OCI-LY7 (cell line): ENCODE results near the gene SLC2A6. TPM values are rescaled to one million over a fixed set of nuclear protein-coding genes. Genes with fewer than 3 reads are reported as not detected.

Experiments
- BruUV-seq: library from RNA; stranded (reverse); fragments of 400-500 nt; replicated peaks from 2 replicates; lab custom pipeline; 2021; lab: Mats Ljungman, UMichigan
- CTCF ChIA-PET: fragments of 300-600 bp; sonication (Branson Sonifier 250); formaldehyde crosslinking; loops from one replicate; lab custom pipeline; 2022; ENCODE audit warnings: antibody characterized with exemption; ENCODE audit not compliant: unreplicated experiment; lab: Charles Lee
- POLR2A ChIA-PET: fragments of 300-600 bp; sonication (Branson Sonifier 250); formaldehyde crosslinking; loops from one replicate; lab custom pipeline; 2022; ENCODE audit warnings: antibody characterized with exemption; lab: Charles Lee
- DNase-seq: peaks from one replicate; pipeline ENCODE4 v3.0.0-alpha.2; 2015; ENCODE audit warnings: low spot score
- H2AFZ ChIP-seq: fragments of 200-600 bp; sonication (generic), shearing (Covaris generic); 2 replicates; pipeline ENCODE4 v1.6.1; 2014; ENCODE audit warnings: mild to moderate bottlenecking, antibody characterized with exemption, low read length, moderate library complexity
- H3K27ac ChIP-seq: fragments of 200-600 bp; sonication (generic); 2 replicates; pipeline ENCODE4 v1.5.1; 2014; ENCODE audit warnings: mixed run types, low read depth, mild to moderate bottlenecking, moderate library complexity, low read length, inconsistent platforms; ENCODE audit not compliant: poor library complexity, severe bottlenecking
- H3K36me3 ChIP-seq: fragments of 200-600 bp; sonication (generic); 2 replicates; pipeline ENCODE4 v1.6.1; 2014; ENCODE audit warnings: mild to moderate bottlenecking, antibody characterized with exemption, low read length, moderate library complexity, mixed read lengths; ENCODE audit not compliant: insufficient read depth
- H3K4me1 ChIP-seq: fragments of 200-600 bp; sonication (generic); 2 replicates; pipeline ENCODE4 v1.5.1; 2014; ENCODE audit warnings: mild to moderate bottlenecking, low read length; ENCODE audit not compliant: insufficient read depth, poor library complexity, severe bottlenecking
- H3K4me2 ChIP-seq: fragments of 200-600 bp; sonication (generic); 2 replicates; pipeline ENCODE4 v1.6.1; 2014; ENCODE audit warnings: mild to moderate bottlenecking, low read length
- H3K4me3 ChIP-seq: fragments of 200-600 bp; sonication (generic); 2 replicates; pipeline ENCODE4 v1.5.1; 2014; ENCODE audit warnings: mild to moderate bottlenecking, low read depth, low read length; ENCODE audit not compliant: poor library complexity, severe bottlenecking
- H3K79me2 ChIP-seq: fragments of 200-600 bp; sonication (generic); 2 replicates; pipeline ENCODE4 v1.6.1; 2016; ENCODE audit warnings: low read depth, mild to moderate bottlenecking, low read length, moderate library complexity, mixed read lengths; ENCODE audit not compliant: insufficient read depth
- H3K9me2 ChIP-seq: fragments of 200-600 bp; sonication (generic); 2 replicates; pipeline ENCODE4 v1.6.1; 2016; ENCODE audit warnings: mild to moderate bottlenecking, low read length, mixed read lengths; ENCODE audit not compliant: insufficient read depth
- H3K9me3 ChIP-seq: fragments of 200-600 bp; sonication (generic); 2 replicates; pipeline ENCODE4 v1.6.1; 2014; ENCODE audit warnings: mild to moderate bottlenecking, mixed run types, low read length, mixed read lengths
- H4K20me1 ChIP-seq: fragments of 200-600 bp; sonication (generic); 2 replicates; pipeline ENCODE4 v1.6.1; 2014; ENCODE audit warnings: mild to moderate bottlenecking, antibody characterized with exemption, low read length, moderate library complexity, mixed read lengths; ENCODE audit not compliant: insufficient read depth
- CTCF ChIP-seq: fragments of 200-600 bp; sonication (generic); conservative IDR thresholded peaks from 2 replicates; pipeline ENCODE4 v1.5.1; 2014; ENCODE audit warnings: mild to moderate bottlenecking, antibody characterized with exemption, low read length, moderate library complexity, mixed read lengths
- EZH2phosphoT487 ChIP-seq: fragments of 200-600 bp; sonication (generic); IDR thresholded peaks from 2 replicates; pipeline ENCODE4 v1.6.1; 2018; ENCODE audit warnings: low read depth, borderline replicate concordance, mild to moderate bottlenecking, mixed run types, antibody characterized with exemption, low read length, moderate library complexity, mixed read lengths
- intact Hi-C: fragments of 100-400 bp; cut with micrococcal nuclease; formaldehyde crosslinking; loops from one replicate; pipeline ENCODE4 v1.10.0; 2022; ENCODE audit not compliant: unreplicated experiment
- total RNA-seq, 2 experiments: library from RNA; depleted of rRNA in 1 of 2; stranded (reverse); fragments of >200 nt in 1 of 2; shearing (Covaris generic) in 1 of 2; gene quantifications; 2 replicates each; pipeline ENCODE4 v1.2.3, GENCODE V29; 2014 to 2022

The SLC2A6 gene
- total RNA-seq, 2 experiments from 2014 or later, result 51.0 to 52.9 TPM

GRCh38 chr9:133440874-133441273 lies 38.0 kb downstream of the SLC2A6 start:
- CTCF ChIA-PET, result no interaction called here

GRCh38 chr9:133439337-133439736 lies 39.6 kb downstream of the SLC2A6 start:
- POLR2A ChIA-PET, result interaction anchor here (0.5 kb wide), 1 partner anchor 1410 kb away, joined by 3 read pairs; no protein-coding TSS in a partner anchor
- no peak overlapping the region for H3K27ac ChIP-seq
- DNase-seq, result no peak
- H2AFZ ChIP-seq, result no peak overlapping the region
- H3K36me3 ChIP-seq, result no peaks in the 10 kb centered on the region
- no TSS peak for BruUV-seq
- intact Hi-C loops, result no loop called here
- H3K9me3 ChIP-seq, result no peaks in the 10 kb centered on the region
- no peak overlapping the region for H3K4me3 ChIP-seq
- CTCF ChIA-PET, result no interaction called here
- no peaks in the 10 kb centered on the region for H3K9me2 ChIP-seq
- H3K4me1 ChIP-seq, result peaks cover 9% of the 10 kb centered on the region
- H3K4me2 ChIP-seq, result no peak overlapping the region
- TF ChIP-seq CTCF, result no peak
- no peak for TF ChIP-seq EZH2phosphoT487
- no peaks in the 10 kb centered on the region for H3K79me2 ChIP-seq
- H4K20me1 ChIP-seq, result no peaks in the 10 kb centered on the region

More at GRCh38 chr9:133440874-133441273, 38.0 kb downstream of the SLC2A6 start:
- TF ChIP-seq EZH2phosphoT487, result no peak
- DNase-seq, result no peak
- Histone ChIP-seq H3K36me3 (no peaks in the 10 kb centered on the region), H3K4me3 (no peak overlapping the region), H3K4me2 (no peak overlapping the region), H3K27ac (no peak overlapping the region), H3K4me1 (peaks cover 9% of the 10 kb centered on the region), H3K9me3 (no peaks in the 10 kb centered on the region), H3K9me2 (no peaks in the 10 kb centered on the region), H3K79me2 (no peaks in the 10 kb centered on the region), H4K20me1 (no peaks in the 10 kb centered on the region), H2AFZ (no peak overlapping the region)
- POLR2A ChIA-PET, result no interaction called here
- intact Hi-C loops, result no loop called here
- BruUV-seq, result no TSS peak

GRCh38 chr9:133437753-133438531 lies 41.0 kb downstream of the SLC2A6 start:
- CTCF ChIA-PET, result no interaction called here
- Histone ChIP-seq H4K20me1 (no peaks in the 10 kb centered on the region), H3K9me3 (no peaks in the 10 kb centered on the region), H3K36me3 (no peaks in the 10 kb centered on the region), H3K27ac (no peak overlapping the region), H3K4me2 (no peak overlapping the region), H3K79me2 (no peaks in the 10 kb centered on the region), H3K9me2 (no peaks in the 10 kb centered on the region), H3K4me3 (no peak overlapping the region), H3K4me1 (peaks cover 9% of the 10 kb centered on the region), H2AFZ (no peak overlapping the region)
- intact Hi-C loops, result no loop called here
- no TSS peak for BruUV-seq
- TF ChIP-seq EZH2phosphoT487 (no peak), CTCF (peak; percentile 74)
- DNase-seq, result peak; percentile 47
- POLR2A ChIA-PET, result no interaction called here
